ENCODE results near the gene DISC1. TPM values are rescaled to one million over a fixed set of nuclear protein-coding genes. Genes with fewer than 3 reads are reported as not detected.

DISC1 gene
- total and polyA plus RNA-seq, 2 donors (not counting 1 experiment from before 2014, with no cell fraction given): 2.7 to 4.3 TPM

DNA sequence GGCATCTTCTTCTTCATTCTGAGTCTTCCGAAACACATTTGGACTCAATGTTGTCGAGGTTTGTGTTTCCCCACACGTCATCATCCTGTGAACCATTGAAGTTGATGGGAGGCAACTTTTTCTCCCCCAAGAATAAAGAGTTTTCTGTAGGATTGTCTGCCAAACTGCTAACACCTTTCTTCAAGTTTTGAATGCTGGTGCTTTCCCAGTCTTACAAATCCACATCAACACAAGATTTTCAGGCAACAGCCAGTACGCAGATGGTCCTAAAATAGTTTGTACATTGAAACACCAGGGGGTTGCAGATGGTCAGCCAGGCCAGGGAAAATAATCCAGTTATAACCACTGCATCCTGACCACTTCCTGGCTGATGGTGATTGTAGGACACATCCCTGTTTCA is 187.9 kb downstream of the DISC1 start:
- intact Hi-C loops (cut with micrococcal nuclease): no loop called here
- Histone ChIP-seq H4K20me1 (ENCODE audit: control insufficient read depth, insufficient read depth, low read length, poor library complexity, severe bottlenecking) (no peaks in the 10 kb centered on the region), H3K4me1 (ENCODE audit: control insufficient read depth in 2 of 2, insufficient read depth in 2 of 2, low read length in 2 of 2) (no peaks in the 10 kb centered on the region), H3K4me3 (ENCODE audit: control extremely low read depth in 1 of 5, extremely low read depth in 1 of 5, insufficient read depth in 1 of 5, low read depth in 2 of 5, low read length in 4 of 5) (no peak overlapping the region), H3K36me3 (replicated peaks in 1 of 2; ENCODE audit: control extremely low read depth in 1 of 2, control insufficient read depth in 1 of 2, extremely low read depth in 1 of 2, insufficient read depth in 2 of 2, low read length in 1 of 2) (peaks cover 0 to 4% of the 10 kb centered on the region in 2 experiments), H3K9me3 (ENCODE audit: control extremely low read depth in 1 of 3, control insufficient read depth in 2 of 3, insufficient read depth in 1 of 3, low read length in 2 of 3) (no peaks in the 10 kb centered on the region), H3K4me2 (replicated peaks; ENCODE audit: low read depth, low read length, poor library complexity, severe bottlenecking) (no peak overlapping the region), H2AFZ (ENCODE audit: insufficient read depth, low read depth, low read length, poor library complexity, severe bottlenecking) (no peak overlapping the region), H3K9ac (ENCODE audit: low read length) (no peak overlapping the region), H3K27me3 (replicated peaks in 1 of 4; ENCODE audit: control extremely low read depth in 1 of 4, control insufficient read depth in 3 of 4, insufficient read depth in 4 of 4, low read length in 3 of 4) (no peaks in the 10 kb centered on the region), H3K79me2 (ENCODE audit: control insufficient read depth, insufficient read depth, low read length) (no peaks in the 10 kb centered on the region), H3K27ac (ENCODE audit: low read length in 2 of 2) (no peak overlapping the region)
- H3K4me3 Mint-ChIP-seq: no peak overlapping the region
- ChIA-PET CTCF (no interaction called here), POLR2A (no interaction called here)
- no peaks in the 10 kb centered on the region for H3K27me3 Mint-ChIP-seq
- H3K27ac Mint-ChIP-seq: no peak overlapping the region
- DNase-seq (no peak), ATAC-seq (ENCODE audit: low read depth) (no peak)
- no peaks in the 10 kb centered on the region for H3K9me3 Mint-ChIP-seq (ENCODE audit: insufficient read depth)
- TF ChIP-seq, protein P1, sequence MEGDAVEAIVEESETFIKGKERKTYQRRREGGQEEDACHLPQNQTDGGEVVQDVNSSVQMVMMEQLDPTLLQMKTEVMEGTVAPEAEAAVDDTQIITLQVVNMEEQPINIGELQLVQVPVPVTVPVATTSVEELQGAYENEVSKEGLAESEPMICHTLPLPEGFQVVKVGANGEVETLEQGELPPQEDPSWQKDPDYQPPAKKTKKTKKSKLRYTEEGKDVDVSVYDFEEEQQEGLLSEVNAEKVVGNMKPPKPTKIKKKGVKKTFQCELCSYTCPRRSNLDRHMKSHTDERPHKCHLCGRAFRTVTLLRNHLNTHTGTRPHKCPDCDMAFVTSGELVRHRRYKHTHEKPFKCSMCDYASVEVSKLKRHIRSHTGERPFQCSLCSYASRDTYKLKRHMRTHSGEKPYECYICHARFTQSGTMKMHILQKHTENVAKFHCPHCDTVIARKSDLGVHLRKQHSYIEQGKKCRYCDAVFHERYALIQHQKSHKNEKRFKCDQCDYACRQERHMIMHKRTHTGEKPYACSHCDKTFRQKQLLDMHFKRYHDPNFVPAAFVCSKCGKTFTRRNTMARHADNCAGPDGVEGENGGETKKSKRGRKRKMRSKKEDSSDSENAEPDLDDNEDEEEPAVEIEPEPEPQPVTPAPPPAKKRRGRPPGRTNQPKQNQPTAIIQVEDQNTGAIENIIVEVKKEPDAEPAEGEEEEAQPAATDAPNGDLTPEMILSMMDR (IDR thresholded peaks at IDR 0.05): no peak
- no peak for TF ChIP-seq EZH2 (IDR thresholded peaks at IDR 0.05; ENCODE audit: borderline replicate concordance, insufficient read depth, low read depth, low read length, poor library complexity, severe bottlenecking)
- no peaks in the 10 kb centered on the region for H3K4me1 Mint-ChIP-seq
- no CpG with 5 or more reads among the region's 4 CpGs for WGBS (ENCODE audit: insufficient coverage)

DNA sequence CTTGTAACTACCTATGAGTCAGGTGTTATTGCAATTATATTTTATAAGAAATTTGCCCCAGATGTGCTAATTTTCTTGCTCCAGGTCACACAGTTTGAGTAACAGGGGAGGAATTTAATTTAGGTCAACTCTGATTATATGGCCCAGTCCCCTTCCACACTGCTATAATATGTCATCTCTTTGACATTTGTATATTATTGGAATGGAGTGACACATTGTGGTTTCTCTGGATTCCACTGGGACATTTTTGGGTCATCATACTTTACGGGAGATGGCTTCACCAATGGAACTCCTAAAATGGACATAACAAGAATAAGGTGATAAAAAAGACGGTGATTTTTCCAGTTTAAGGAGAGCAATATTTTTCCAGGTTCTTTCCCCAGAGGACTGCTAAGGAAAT is 191.2 kb downstream of the DISC1 start:
- no peaks in the 10 kb centered on the region for H3K4me1 ChIP-seq (ENCODE audit: control insufficient read depth in 2 of 2, insufficient read depth in 2 of 2, low read length in 2 of 2)
- WGBS (ENCODE audit: insufficient coverage): no CpG with 5 or more reads among the region's 2 CpGs
- Mint-ChIP-seq H3K4me1 (no peaks in the 10 kb centered on the region), H3K9me3 (ENCODE audit: insufficient read depth) (no peaks in the 10 kb centered on the region), H3K4me3 (no peak overlapping the region), H3K27ac (no peak overlapping the region), H3K27me3 (no peaks in the 10 kb centered on the region)
- no peak overlapping the region for H3K4me2 ChIP-seq (replicated peaks; ENCODE audit: low read depth, low read length, poor library complexity, severe bottlenecking)
- no peaks in the 10 kb centered on the region for H4K20me1 ChIP-seq (ENCODE audit: control insufficient read depth, insufficient read depth, low read length, poor library complexity, severe bottlenecking)
- no peaks in the 10 kb centered on the region for H3K27me3 ChIP-seq (replicated peaks in 1 of 4; ENCODE audit: control extremely low read depth in 1 of 4, control insufficient read depth in 3 of 4, insufficient read depth in 4 of 4, low read length in 3 of 4)
- H3K4me3 ChIP-seq (ENCODE audit: control extremely low read depth in 1 of 5, extremely low read depth in 1 of 5, insufficient read depth in 1 of 5, low read depth in 2 of 5, low read length in 4 of 5): no peak overlapping the region
- POLR2A ChIA-PET: no interaction called here
- CTCF ChIA-PET: no interaction called here
- intact Hi-C loops (cut with micrococcal nuclease): no loop called here
- H3K79me2 ChIP-seq (ENCODE audit: control insufficient read depth, insufficient read depth, low read length): no peaks in the 10 kb centered on the region
- H3K9me3 ChIP-seq (ENCODE audit: control extremely low read depth in 1 of 3, control insufficient read depth in 2 of 3, insufficient read depth in 1 of 3, low read length in 2 of 3): no peaks in the 10 kb centered on the region
- DNase-seq (no peak), ATAC-seq (ENCODE audit: low read depth) (no peak)
- no peak overlapping the region for H3K9ac ChIP-seq (ENCODE audit: low read length)
- H2AFZ ChIP-seq (ENCODE audit: insufficient read depth, low read depth, low read length, poor library complexity, severe bottlenecking): no peak overlapping the region
- H3K36me3 ChIP-seq (replicated peaks in 1 of 2; ENCODE audit: control extremely low read depth in 1 of 2, control insufficient read depth in 1 of 2, extremely low read depth in 1 of 2, insufficient read depth in 2 of 2, low read length in 1 of 2): peaks cover 0 to 4% of the 10 kb centered on the region in 2 experiments
- no peak overlapping the region for H3K27ac ChIP-seq (ENCODE audit: low read length in 2 of 2)
- TF ChIP-seq, protein P1 (IDR thresholded peaks at IDR 0.05): no peak
- no peak for TF ChIP-seq EZH2 (IDR thresholded peaks at IDR 0.05; ENCODE audit: borderline replicate concordance, insufficient read depth, low read depth, low read length, poor library complexity, severe bottlenecking)
